Naive thymus-derived CD8-positive, alpha-beta T cell (primary cell): ENCODE data around the gene FUZ. TPM values are rescaled to one million over a fixed set of nuclear protein-coding genes. Genes with fewer than 3 reads are reported as not detected.

Experiments
- ATAC-seq, 2 donors: fragments of 150-1000 bp; cut with Tn5 transposase in 1 of 2; sonication (Bioruptor Pico), chemical (Tn5 transposase) in 1 of 2; 1 replicate in 1 of 2; 2 replicates in 1 of 2; pipeline ENCODE4 v1.10.0; 2021; ENCODE audit warnings: mild to moderate bottlenecking in 2 of 2, moderate library complexity in 2 of 2
- POLR2A ChIA-PET: fragments of 350-600 bp; sonication (Branson Sonifier 250); formaldehyde crosslinking; loops from one replicate; lab custom pipeline; 2021; ENCODE audit warnings: antibody characterized with exemption; lab: Charles Lee
- DNase-seq, 10 donors: peaks; one replicate each; pipeline versions ENCODE4 v3.0.0 to v3.0.0-alpha.2; 2020 to 2022
- H3K27ac Mint-ChIP-seq, 10 donors: one replicate each; pipeline ENCODE4 v1.8.0; 2020 to 2022; ENCODE audit warnings: mild to moderate bottlenecking in 10 of 10, mixed read lengths in 10 of 10, moderate library complexity in 4 of 10, inconsistent platforms in 1 of 10
- H3K27me3 Mint-ChIP-seq, 5 donors: one replicate each; pipeline ENCODE4 v1.8.0; 2021 to 2022; ENCODE audit warnings: mixed read lengths in 5 of 5
- H3K36me3 Mint-ChIP-seq, 3 donors: one replicate each; pipeline ENCODE4 v1.8.0; 2020 to 2022; ENCODE audit warnings: mixed read lengths in 3 of 3, mild to moderate bottlenecking in 2 of 3, inconsistent platforms in 1 of 3
- H3K4me1 Mint-ChIP-seq, 4 donors: one replicate each; pipeline ENCODE4 v1.8.0; 2021 to 2022; ENCODE audit warnings: mixed read lengths in 4 of 4
- H3K4me3 Mint-ChIP-seq, 10 donors: one replicate each; pipeline ENCODE4 v1.8.0; 2020 to 2022; ENCODE audit warnings: mild to moderate bottlenecking in 10 of 10, mixed read lengths in 10 of 10, moderate library complexity in 6 of 10, inconsistent platforms in 1 of 10
- H3K9me3 Mint-ChIP-seq, 9 donors: one replicate each; pipeline ENCODE4 v1.8.0; 2020 to 2022; ENCODE audit warnings: mixed read lengths in 9 of 9, mild to moderate bottlenecking in 3 of 9, inconsistent platforms in 1 of 9, moderate library complexity in 1 of 9
- polyA plus RNA-seq, 3 donors: library from polyadenylated mRNA; unstranded; fragments of 300-500 nt; fragmentation: Illumina TruSeq; gene quantifications; one replicate each; pipeline ENCODE4 v1.2.3, GENCODE V29; 2021
- total RNA-seq, 8 experiments: library from RNA in 2 of 8; stranded (reverse) in 2 of 8; gene quantifications; one replicate each; pipeline ENCODE4 v1.2.3 and lab custom pipeline; 2021 to 2026

Gene FUZ
- total and polyA plus RNA-seq, 5 experiments from 2014 or later = 5.4 to 28.8 (median 7.5) TPM

DNA sequence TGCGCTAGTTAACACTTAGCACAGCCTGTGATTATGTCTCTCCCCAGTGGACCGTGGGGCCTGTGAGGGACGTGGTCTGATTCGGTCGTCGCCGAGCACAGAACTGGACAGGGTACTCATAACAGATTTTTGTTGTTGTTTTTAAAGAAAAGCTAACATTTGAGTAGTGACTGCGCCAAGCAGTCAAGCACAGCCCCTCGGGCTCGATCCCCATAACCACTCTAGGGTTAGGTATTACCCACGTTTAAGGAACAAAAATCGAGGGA is 37.1 kb upstream of the FUZ start:
- Mint-ChIP-seq H3K4me1 (peaks cover 19 to 44% (median 29%) of the 10 kb centered on the region in 4 donors), H3K27ac (peak overlapping the region; percentile 83 to 99 (median 97)), H3K27me3 (no peaks in the 10 kb centered on the region), H3K4me3 (peak overlapping the region; percentile 86 to 97 (median 92)), H3K9me3 (peaks cover 0 to 5% (median 0%) of the 10 kb centered on the region in 9 donors), H3K36me3 (peaks cover 0 to 3% (median 0%) of the 10 kb centered on the region in 3 donors)
- DNase-seq (no peak), ATAC-seq (no peak)
- POLR2A ChIA-PET = interaction anchor here (0.5 to 9.1 kb wide), 13 partner anchors 16 to 1212 kb away, joined by 3 to 137 read pairs (median 6); partner anchors contain the start of genes AKT1S1, AP2A1, CA11 and FUZ

DNA sequence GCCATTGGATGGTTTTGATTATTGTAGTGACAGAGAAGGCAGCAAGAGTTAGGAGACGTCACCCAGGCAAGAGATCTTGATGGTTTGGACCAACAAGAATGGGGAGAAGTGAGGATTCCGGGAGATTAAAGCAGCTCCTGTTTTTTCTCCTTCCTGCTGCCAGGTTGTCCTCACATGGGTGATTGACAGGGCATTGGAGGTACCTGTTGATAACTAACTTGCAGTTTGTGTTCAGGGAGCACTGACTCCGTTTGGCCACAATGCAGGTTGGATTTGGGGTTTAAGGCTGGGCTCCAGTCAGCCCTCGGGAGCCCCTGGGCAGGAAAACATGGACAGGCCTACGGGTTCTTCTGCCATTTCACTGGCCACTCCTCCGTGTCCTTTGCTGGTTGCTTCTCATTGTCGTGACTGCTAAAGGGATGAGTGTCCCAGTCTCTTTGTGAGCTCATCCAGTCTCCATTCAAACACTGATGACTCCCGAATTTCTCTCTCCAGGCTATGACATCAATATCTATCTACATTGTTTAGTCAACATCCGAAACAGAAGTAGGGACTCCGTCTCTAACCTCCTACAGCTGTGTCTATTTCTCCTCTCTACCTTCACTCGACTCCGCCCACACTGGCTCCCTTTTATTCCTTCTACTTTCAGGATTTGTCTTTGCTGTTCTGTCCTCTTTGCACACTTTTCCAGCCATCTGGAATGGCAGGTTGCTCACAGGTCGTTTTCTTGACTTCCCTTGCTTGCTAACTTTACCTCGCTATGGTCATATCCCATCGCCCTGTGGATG is 36.5 kb upstream of the FUZ start:
- peak overlapping the region; percentile 83 to 99 (median 97) for H3K27ac Mint-ChIP-seq
- H3K27me3 Mint-ChIP-seq = no peaks in the 10 kb centered on the region
- ATAC-seq (no peak), DNase-seq (no peak)
- H3K4me3 Mint-ChIP-seq = peak overlapping the region; percentile 86 to 97 (median 92)
- H3K36me3 Mint-ChIP-seq = peaks cover 0 to 3% (median 0%) of the 10 kb centered on the region in 3 donors
- H3K4me1 Mint-ChIP-seq = peaks cover 19 to 47% (median 29%) of the 10 kb centered on the region in 4 donors
- H3K9me3 Mint-ChIP-seq = peaks cover 0 to 5% (median 0%) of the 10 kb centered on the region in 9 donors
- POLR2A ChIA-PET = interaction anchor here (0.9 to 9.1 kb wide), 9 partner anchors 16 to 1211 kb away, joined by 3 to 137 read pairs (median 16); partner anchors contain the start of genes AKT1S1, CA11, FUZ and MED25

DNA sequence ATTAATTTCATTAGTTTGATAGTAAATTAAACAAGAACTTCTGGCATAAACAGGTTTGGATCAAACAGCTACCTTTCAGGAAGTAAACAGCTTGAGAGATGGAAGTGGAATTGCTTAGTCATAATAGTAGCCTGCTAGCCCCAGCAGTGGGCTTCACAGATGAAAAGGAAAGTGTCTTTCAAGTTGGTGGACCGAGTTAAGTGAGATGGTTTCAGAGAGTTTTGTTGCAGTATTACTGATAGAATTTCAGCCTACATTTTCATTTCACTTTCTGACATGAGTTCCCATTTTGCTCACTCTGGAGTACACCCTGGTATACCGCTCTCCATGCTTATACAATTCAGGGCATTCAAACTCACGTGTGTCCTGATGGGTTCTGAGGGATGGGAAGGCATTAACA is 35.8 kb upstream of the FUZ start:
- H3K4me3 Mint-ChIP-seq = peak overlapping the region in 9 of 10 donors; percentile 20 to 81 (median 62)
- no peak for ATAC-seq
- peak overlapping the region in 3 of 10 donors; percentile 13 to 48 (median 39) for H3K27ac Mint-ChIP-seq
- POLR2A ChIA-PET = interaction anchor here (1.0 to 9.1 kb wide), 5 partner anchors 11 to 30 kb away, joined by 3 to 137 read pairs (median 5); partner anchors contain the start of genes AKT1S1, PNKP and TBC1D17
- H3K36me3 Mint-ChIP-seq = peaks cover 0 to 3% (median 0%) of the 10 kb centered on the region in 3 donors
- peaks cover 19 to 50% (median 29%) of the 10 kb centered on the region in 4 donors for H3K4me1 Mint-ChIP-seq
- DNase-seq = no peak
- H3K9me3 Mint-ChIP-seq = peaks cover 0 to 5% (median 0%) of the 10 kb centered on the region in 9 donors
- no peaks in the 10 kb centered on the region for H3K27me3 Mint-ChIP-seq

DNA sequence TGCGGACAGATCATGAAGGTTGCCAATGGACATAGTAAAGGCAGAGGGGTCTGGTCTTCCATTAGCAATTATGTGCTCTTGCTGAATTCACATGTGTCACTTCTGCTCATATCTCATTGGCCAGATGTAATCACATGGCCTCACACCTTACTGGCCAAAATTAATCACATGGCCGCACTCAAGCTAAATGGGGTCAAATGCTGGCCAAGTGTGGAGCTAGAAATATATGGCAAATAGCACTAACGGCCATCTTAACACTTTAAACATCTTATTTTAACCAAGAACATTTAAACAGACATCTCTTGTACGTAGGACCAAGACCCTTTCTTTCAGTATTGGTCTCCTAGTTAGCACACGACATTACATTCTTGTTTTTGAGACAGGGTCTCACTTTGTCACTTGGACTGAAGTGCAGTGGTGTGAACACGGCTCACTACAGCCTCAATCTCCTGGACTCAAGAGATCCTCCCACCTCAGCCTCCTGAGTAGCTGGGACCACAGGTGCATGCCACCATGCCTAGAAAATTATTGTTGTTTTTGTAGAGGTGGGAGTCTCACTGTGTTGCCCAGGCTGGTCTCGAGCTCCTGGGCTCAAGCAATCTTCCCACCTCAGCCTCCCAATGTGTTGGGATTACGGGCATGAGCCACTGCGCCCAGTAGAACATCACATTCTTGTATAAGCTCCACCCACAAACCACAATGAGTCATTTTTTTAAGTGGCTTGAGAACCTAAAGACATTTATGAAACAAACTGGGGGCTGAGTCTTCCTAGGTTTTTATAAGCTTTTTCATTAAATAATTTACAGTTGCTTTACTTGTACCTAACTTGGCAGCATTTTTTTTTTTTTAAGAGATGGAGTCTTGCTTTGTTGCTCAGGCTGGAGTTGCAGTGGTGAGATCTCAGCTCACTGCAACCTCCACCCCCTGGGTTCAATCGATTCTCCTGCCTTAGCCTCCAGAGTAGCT is 34.9 kb upstream of the FUZ start:
- Mint-ChIP-seq H3K9me3 (peaks cover 0 to 5% (median 0%) of the 10 kb centered on the region in 9 donors), H3K4me1 (peaks cover 17 to 49% (median 26%) of the 10 kb centered on the region in 4 donors), H3K27me3 (no peaks in the 10 kb centered on the region), H3K27ac (peak overlapping the region in 2 of 10 donors; percentile 34 to 62), H3K4me3 (peak overlapping the region in 1 of 10 donors; percentile 48), H3K36me3 (peaks cover 0 to 3% (median 0%) of the 10 kb centered on the region in 3 donors)
- POLR2A ChIA-PET = interaction anchor here (0.6 to 9.1 kb wide), 5 partner anchors 10 to 238 kb away, joined by 3 to 137 read pairs (median 5); partner anchors contain the start of genes AKT1S1, PNKP and TBC1D17
- no peak for DNase-seq
- no peak for ATAC-seq

DNA sequence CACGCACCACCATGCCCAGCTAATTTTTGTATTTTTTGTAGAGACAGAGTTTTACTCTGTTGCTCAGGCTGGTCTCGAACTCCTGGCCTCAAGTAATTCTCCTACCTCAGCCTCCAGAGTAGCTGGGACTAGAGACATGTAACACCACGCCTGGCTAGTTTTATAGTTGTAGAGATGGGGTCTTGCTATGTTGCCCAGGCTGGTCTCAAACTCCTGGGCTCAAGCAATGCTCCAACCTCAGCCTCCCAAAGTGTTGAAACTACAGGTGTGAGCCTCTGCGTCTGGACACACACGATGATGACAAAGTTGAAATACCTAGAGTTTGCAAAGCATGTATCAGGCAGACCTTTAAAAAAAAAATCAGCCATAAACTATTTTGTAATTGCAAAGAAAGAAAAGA is 33.3 kb upstream of the FUZ start:
- DNase-seq = no peak
- POLR2A ChIA-PET = no interaction called here
- no peak overlapping the region for H3K27ac Mint-ChIP-seq
- peaks cover 0 to 3% (median 0%) of the 10 kb centered on the region in 3 donors for H3K36me3 Mint-ChIP-seq
- no peak overlapping the region for H3K4me3 Mint-ChIP-seq
- H3K4me1 Mint-ChIP-seq = peaks cover 8 to 41% (median 15%) of the 10 kb centered on the region in 4 donors
- ATAC-seq = no peak
- H3K27me3 Mint-ChIP-seq = no peaks in the 10 kb centered on the region
- peaks cover 0 to 5% (median 0%) of the 10 kb centered on the region in 9 donors for H3K9me3 Mint-ChIP-seq

DNA sequence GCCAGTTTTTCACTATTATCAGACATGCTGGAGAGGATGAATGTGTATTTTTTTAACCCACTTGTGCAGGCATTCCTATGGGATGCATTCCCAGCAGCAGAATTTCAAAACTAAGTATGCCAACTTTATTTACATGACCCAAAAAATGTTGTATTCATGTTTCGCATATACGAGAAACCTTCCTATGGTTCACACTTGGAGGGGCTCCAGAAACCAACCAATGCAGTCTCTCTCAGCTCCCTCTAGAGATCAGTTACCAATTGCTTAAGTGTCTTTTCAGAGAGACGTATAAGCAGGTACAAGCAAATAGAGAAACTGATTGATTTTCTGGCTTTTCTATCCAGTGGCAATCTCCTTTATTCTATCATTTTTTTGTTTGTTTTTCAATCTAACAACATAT is 32.3 kb upstream of the FUZ start:
- Mint-ChIP-seq H3K9me3 (peaks cover 0 to 5% (median 0%) of the 10 kb centered on the region in 9 donors), H3K36me3 (peaks cover 0 to 3% (median 1%) of the 10 kb centered on the region in 3 donors), H3K4me3 (no peak overlapping the region), H3K4me1 (peaks cover 8 to 41% (median 14%) of the 10 kb centered on the region in 4 donors), H3K27me3 (no peaks in the 10 kb centered on the region), H3K27ac (no peak overlapping the region)
- POLR2A ChIA-PET = no interaction called here
- DNase-seq = no peak
- ATAC-seq = no peak

DNA sequence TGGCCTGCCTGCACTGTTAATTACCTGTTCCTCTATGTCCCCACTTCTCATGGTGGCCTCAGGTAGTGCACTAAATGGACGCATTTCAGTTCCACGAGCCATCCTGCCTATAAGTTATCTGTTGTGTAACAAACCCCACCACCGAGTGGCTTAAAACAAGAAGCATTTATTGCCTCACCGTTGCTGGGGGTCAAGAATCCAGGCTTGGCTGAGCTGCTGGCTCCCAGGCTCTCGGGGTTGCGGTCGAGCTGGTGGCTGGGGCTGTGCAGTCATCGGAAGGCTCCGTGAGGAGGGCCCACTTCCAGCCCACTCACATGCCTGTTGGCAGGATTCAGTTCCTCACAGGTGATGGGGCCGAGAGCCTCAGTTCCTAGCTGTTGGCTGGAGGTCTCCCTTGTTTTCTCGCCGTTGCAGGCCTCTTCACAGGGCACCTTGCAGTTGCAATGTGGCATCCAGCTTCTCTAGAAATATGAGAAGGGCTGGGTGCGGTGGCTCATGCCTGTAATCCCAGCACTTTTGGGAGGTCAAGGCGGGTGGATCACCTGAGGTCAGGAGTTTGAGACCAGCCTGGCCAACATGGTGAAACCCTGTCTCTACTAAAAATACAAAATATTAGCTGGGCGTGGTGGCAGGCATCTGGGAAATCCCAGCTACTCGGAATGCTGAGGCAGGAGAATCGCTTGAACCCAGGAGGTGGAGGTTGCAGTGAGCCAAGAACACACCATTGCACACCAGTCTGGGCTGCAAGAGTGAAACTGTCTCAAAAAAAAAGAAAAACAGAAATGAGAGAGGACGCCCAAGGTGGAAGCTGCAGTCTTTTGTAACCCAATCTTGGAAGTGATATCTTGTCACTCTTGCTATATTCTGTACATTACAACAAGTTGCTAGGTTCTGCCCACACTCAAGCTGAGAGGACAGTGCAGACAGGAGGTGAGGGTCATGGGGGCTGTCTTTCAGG is 31.3 kb upstream of the FUZ start:
- H3K9me3 Mint-ChIP-seq = peaks cover 0 to 5% (median 0%) of the 10 kb centered on the region in 9 donors
- peaks cover 0 to 5% (median 3%) of the 10 kb centered on the region in 3 donors for H3K36me3 Mint-ChIP-seq
- H3K4me1 Mint-ChIP-seq = peaks cover 0 to 33% (median 7%) of the 10 kb centered on the region in 4 donors
- DNase-seq (no peak), ATAC-seq (no peak)
- no peaks in the 10 kb centered on the region for H3K27me3 Mint-ChIP-seq
- peak overlapping the region in 1 of 10 donors; percentile 48 for H3K27ac Mint-ChIP-seq
- POLR2A ChIA-PET = no interaction called here
- H3K4me3 Mint-ChIP-seq = no peak overlapping the region

DNA sequence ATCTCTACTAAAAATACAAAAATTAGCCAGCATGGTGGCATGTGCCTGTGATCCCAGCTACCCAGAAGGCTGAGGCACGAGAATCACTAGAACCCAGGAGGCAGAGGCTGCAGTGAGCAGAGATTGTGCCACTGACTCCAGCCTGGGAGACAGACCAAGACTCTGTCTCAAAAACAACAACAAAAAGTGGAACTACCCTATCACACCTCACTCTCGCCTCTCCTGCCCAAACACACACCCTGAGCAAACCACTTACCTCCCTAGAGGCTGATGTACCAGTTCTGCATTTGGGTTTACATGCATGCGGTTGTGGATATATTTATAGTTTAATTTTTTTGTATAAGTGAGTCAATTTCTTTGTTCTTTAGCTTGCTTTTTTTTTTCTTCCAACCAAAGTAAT is 30.2 kb upstream of the FUZ start:
- no peaks in the 10 kb centered on the region for H3K27me3 Mint-ChIP-seq
- no peaks in the 10 kb centered on the region for H3K9me3 Mint-ChIP-seq
- H3K4me1 Mint-ChIP-seq = peaks cover 0 to 23% (median 1%) of the 10 kb centered on the region in 4 donors
- H3K27ac Mint-ChIP-seq = peak overlapping the region in 1 of 10 donors; percentile 62
- POLR2A ChIA-PET = interaction anchor here (0.6 kb wide), 1 partner anchor 292 kb away, joined by 3 read pairs; no protein-coding TSS in a partner anchor
- H3K36me3 Mint-ChIP-seq = peaks cover 0 to 17% (median 8%) of the 10 kb centered on the region in 3 donors
- ATAC-seq (peak in 1 of 2 donors; percentile 37), DNase-seq (no peak)
- no peak overlapping the region for H3K4me3 Mint-ChIP-seq

DNA sequence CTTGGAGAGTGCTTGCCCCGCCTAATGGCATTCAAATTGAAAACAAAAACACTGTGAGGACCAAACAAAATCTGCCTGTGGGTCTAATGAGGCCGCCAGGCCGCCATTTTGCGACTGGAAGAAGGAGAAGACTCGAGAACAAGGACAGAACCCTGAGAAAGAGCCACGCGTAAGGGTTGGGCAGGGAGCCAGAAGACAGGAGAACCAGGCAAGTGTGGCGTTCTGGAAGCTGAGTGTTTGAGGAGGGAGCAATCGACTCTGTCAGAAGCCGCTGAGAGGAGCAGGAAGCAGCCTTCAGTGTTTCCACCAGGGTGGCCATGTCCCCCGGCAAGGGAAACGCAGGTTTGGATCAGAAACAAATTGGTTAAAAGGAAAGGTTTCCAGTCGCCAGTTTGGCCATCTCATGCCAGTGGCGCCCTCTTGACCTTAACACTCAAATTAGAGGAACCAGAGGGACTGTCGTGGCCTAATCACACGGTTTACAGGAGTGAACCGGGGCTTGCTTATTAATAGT is 27.7 kb upstream of the FUZ start:
- Mint-ChIP-seq H3K36me3 (peaks cover 0 to 25% (median 10%) of the 10 kb centered on the region in 3 donors), H3K27ac (peak overlapping the region in 1 of 10 donors; percentile 21), H3K9me3 (no peaks in the 10 kb centered on the region), H3K4me1 (peaks cover 0 to 16% (median 0%) of the 10 kb centered on the region in 4 donors), H3K4me3 (no peak overlapping the region), H3K27me3 (no peaks in the 10 kb centered on the region)
- no peak for ATAC-seq
- POLR2A ChIA-PET = no interaction called here
- no peak for DNase-seq

DNA sequence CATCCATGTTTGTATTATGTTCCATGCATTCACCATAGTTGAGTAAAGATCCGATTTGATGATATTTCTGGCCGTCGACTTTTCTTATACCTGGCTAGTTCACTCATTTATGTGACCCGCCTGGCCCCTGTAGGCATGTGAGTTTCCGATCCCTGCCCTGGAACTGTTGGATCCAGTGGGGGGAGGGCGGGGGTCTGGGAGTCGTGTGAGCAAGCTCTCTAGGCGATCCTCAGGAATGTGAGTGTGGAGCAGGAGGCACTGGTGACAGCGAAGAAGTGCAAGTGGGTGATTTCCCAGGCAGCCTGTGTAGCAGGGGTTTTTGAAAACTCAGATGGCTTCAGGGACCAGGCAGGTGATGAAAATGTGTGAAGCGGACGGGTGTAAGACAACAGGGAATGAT is 27.2 kb upstream of the FUZ start:
- H3K27me3 Mint-ChIP-seq = no peaks in the 10 kb centered on the region
- POLR2A ChIA-PET = no interaction called here
- H3K4me1 Mint-ChIP-seq = peaks cover 0 to 16% (median 0%) of the 10 kb centered on the region in 4 donors
- no peak overlapping the region for H3K4me3 Mint-ChIP-seq
- H3K9me3 Mint-ChIP-seq = no peaks in the 10 kb centered on the region
- peak overlapping the region in 1 of 10 donors; percentile 21 for H3K27ac Mint-ChIP-seq
- DNase-seq = no peak
- ATAC-seq = no peak
- peaks cover 0 to 27% (median 10%) of the 10 kb centered on the region in 3 donors for H3K36me3 Mint-ChIP-seq

DNA sequence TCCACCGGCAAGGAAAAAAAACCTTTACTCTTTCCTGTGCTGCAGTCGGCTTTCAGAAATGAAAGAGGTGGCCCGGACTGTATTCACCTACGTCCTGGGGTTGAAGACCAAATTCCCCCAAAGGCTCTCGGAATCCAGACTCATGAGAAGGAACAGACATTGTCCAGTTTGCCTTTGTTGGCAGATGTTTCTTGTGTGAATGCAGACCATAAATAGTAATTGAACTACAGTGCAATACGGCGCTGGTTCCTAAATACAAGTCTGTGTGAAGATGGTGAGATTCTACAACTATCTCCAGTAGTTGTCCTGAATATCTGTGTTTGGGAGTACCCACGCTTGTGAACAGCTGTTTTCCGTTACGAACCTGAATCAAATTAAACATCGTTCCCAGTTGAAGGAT is 26.6 kb upstream of the FUZ start:
- Mint-ChIP-seq H3K27ac (no peak overlapping the region), H3K4me3 (no peak overlapping the region), H3K4me1 (peaks cover 0 to 14% (median 0%) of the 10 kb centered on the region in 4 donors), H3K27me3 (no peaks in the 10 kb centered on the region), H3K9me3 (no peaks in the 10 kb centered on the region), H3K36me3 (peaks cover 0 to 33% (median 10%) of the 10 kb centered on the region in 3 donors)
- ATAC-seq = no peak
- no peak for DNase-seq
- POLR2A ChIA-PET = no interaction called here
